Left cardiac atrium (tissue), 4 donors: ENCODE data around the gene CFAP97D1. TPM values are rescaled to one million over a fixed set of nuclear protein-coding genes. Genes with fewer than 3 reads are reported as not detected.

Experiments
- ATAC-seq, 2 donors: fragments of 200-7000 bp; cut with Tn5 transposase; one replicate each; pipeline ENCODE4 v1.9.1; 2020; ENCODE audit warnings: mild to moderate bottlenecking in 2 of 2, moderate library complexity in 2 of 2
- DNase-seq: peaks from one replicate; pipeline ENCODE4 v3.0.0-alpha.2; 2020
- intact Hi-C, 2 donors: fragments of 100-400 bp; cut with DNase I; formaldehyde crosslinking; loops; one replicate each; pipeline versions ENCODE4 v1.14.1 to v1.15.1; 2022 to 2023
- long read RNA-seq: library from polyadenylated mRNA; unstranded; transcript quantifications from one replicate; pipeline ENCODE4 v2.0.0, GENCODE V29; 2021
- total RNA-seq, 2 donors: library from RNA; stranded (reverse); fragmentation: NEBNext Ultra II Directional; extraction: Animal tissue kit (Norgen Biotek cat#: 25700); gene quantifications; one replicate each; pipeline ENCODE4 v1.2.1, GENCODE V29; 2021
- donor health status: DM: no; HTN: yes; CAD: no.
- donor health status: DM: no; HTN: yes; CAD: no; lungs with severe emphysema.
- donor health status: DM: yes; HTN: yes; CAD: no.
- donor health status: Dilated cardiomyopathy.

Gene CFAP97D1
- not detected for total RNA-seq
- long read RNA-seq = 0 reads

DNA sequence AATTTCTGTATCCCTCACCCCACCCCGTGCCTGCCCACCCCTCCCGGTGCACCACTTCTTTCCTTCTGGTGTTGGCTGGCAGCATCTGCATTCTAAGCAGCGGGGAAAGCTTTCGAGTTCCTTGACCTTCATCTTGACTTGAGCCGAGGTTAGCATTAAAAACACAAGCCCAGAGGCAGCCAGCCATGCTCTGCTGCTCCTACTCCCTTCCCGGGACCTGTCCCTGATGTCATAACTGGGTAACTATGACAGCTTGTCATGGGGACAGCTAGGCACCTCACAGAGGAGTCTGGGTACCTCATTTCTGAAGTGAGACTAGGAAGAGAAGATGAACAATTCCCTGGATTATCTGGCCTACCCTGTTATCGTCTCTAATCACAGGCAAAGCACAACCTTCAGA lies at the start of gene CFAP97D1:
CFAP97D1 (plus strand) TSS at position 301 of the 400 bp plus-strand sequence; CDS start at position 329, 28 bp downstream.
- DNase-seq (no peak), ATAC-seq (no peak)
- intact Hi-C loops = no loop called here

DNA sequence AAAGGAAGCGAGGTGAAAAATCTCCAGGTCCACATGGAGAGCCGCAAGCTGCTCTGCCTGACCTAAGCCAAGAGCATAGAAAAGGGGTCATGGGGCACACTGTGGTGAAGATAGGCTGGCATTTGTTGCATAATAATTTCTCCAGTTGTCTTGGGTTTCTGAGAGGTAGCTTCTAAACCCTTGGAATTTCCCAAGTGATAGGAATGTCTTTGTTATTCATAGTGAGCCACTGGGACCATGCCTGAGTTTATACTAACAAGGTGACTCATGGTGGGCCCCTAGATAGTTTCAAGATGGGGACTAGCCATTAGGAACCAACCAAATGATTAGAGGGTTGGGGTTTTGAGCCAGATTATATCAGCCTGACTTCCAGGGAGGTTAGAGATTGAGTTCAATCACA lies 47.3 kb upstream of the CFAP97D1 start:
- intact Hi-C loops = no loop called here
- ATAC-seq = no peak

DNA sequence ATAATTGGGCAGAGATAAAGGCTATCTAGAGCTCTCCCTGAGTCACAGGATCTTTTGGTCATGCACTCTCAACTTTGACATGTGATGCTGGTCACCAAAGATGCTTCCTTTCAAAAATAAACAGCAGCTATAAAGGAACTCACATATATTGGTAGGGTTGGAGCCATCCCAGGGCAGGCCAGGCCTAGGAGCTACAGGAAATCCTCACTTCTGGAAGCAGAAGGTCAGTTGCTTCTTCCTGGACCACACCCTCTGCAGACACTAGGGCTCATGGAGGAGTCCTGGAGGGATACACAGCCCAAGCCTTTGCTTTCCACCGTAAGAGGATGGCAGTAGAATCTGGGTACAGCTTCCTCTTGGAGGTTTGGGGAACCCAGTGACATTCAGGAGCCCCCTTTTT lies 46.3 kb upstream of the CFAP97D1 start:
- intact Hi-C loops = no loop called here
- ATAC-seq (peak in 1 of 2 donors; percentile 21), DNase-seq (no peak)

More for the DNA sequence above, 47.3 kb upstream of the CFAP97D1 start:
- no peak for DNase-seq

DNA sequence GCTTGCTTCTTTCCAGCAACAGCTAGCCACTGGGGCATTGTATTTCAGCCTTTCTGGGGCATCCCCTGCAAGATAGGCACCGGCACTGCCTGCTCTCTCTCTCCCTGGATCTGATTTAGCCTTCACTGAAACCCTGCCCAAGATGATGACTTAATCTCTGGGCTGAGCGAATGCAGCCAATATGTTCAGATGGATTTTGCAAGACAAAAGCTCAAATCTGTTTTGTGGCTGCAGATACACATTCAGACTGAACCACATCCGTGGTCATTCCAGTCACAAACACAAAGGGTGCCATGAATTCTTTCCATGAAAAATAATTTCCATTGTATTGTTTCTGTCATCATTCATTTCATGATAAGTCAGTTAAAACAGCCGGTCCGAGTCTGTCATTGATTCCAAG lies 45.9 kb upstream of the CFAP97D1 start:
- intact Hi-C loops = no loop called here
- DNase-seq (no peak), ATAC-seq (peak; percentile 57 to 62)

DNA sequence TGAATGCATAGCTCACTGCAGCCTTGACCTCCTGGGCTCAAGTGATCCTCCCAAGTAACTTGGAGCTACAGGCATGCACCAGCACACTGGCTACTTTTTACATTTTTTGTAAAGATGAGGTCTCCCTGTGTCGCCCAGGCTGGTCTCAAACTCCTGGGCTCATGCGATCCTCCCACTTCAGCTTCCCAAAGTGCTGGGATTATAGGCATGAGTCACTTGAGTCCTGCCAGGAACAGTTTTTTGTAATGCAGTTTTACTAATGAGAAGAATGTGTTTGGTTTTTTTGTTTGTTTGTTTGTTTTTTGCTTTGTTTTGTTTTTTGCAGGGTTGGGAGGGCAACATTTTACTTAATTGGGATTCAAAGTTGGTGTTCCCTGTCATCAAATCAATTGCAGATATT lies 43.8 kb upstream of the CFAP97D1 start:
- DNase-seq (no peak), ATAC-seq (no peak)

DNA sequence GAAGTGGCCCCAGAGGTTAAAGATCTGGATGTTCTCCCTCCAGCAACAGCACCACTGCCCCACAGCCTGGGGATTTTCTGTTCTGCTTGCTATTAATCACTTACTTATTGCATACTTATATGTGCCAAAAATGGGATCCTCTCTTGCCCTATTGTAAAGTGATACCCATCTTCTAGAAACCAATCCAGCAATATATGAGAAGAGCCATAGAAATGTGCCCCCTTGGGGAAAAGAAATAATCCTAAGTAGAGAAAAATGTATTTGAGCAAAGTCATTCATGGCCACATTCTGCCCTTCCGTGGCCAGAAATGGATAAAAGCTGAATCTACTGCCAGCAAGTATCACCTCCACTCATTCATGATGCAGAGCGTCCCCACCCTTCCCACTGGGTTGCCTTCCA lies 42.5 kb upstream of the CFAP97D1 start:
- no peak for ATAC-seq
- no peak for DNase-seq
- intact Hi-C loops = no loop called here

More for the DNA sequence above, 43.8 kb upstream of the CFAP97D1 start:
- intact Hi-C loops = no loop called here

DNA sequence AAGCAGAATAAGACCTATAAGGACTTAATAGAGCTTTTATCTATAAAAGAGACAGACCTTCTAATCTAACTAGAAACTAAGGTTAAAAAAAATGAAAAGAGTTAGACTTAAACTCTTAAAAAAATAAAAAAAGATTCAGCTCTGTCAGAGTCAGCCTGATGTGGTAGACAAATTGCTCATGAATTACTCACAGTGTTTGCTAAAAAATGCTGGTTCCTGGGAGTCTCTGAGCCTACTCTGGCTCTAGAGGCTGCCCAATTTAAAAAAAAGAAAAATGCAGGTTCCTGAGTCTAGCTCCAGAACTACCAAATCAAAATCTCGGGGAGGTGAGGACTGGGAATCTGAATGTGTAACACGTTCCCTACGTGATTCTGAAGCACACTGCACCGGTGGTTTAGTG lies 39.7 kb upstream of the CFAP97D1 start:
- intact Hi-C loops = no loop called here
- ATAC-seq (no peak), DNase-seq (no peak)

DNA sequence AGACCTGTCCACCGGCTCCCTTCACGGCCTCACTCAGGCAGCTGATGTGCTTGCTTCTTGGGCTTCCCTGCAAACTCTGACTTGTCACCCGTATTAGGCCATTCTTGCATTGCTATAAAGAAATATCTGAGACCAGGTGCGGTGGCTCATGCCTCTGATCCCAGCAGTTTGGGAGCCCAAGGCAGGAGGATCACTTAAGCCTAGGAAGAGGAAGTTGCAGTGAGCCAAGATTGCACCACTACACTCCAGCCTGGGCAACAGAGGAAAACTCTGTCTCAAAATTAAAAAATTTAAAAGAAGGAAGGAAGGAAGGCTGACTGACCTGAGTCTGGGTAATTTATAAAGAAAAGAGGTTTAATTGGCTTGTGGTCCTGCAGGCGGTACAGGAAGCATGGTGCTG lies 38.6 kb upstream of the CFAP97D1 start:
- intact Hi-C loops = no loop called here
- DNase-seq = no peak
- ATAC-seq = no peak

DNA sequence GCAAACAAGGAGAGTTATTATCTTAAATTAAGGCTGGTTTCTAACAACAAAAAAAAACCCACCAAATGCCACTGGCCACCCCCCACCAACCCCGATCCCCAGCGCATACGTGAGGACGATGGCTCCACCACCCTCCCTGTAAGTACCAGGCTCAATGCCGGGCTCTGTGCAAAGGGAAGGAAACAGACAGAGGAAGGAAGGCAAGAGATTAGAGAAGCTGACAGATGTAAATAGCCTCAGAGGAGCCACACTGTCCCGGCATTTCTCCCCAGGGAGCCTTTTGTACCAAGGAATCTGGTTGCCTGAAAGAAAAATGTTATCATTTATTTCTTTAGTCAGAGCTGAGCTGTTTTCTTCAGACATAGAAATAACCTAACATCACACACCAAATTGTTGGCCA lies 34.7 kb upstream of the CFAP97D1 start:
- no peak for DNase-seq
- ATAC-seq = peak in 1 of 2 donors; percentile 53
- intact Hi-C loops = no loop called here

DNA sequence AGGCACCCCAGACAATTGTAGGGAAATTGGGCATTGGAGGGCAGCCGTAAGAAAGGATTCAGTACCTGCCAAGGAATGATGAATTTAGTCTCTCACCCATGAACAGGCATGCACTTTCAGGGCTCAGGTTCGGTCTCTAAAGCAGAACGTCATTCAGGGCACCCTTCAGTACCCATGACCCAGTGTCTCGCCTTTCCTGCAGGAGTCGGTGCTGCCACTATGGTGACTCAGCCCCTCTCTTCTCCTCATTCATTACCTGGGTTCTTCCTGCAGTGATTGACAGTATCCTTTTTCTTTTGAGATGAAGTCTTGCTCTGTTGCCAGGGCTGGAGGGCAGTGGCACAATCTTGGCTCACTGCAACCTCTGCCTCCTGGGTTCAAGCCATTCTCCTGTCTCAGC lies 30.1 kb upstream of the CFAP97D1 start:
- DNase-seq (no peak), ATAC-seq (no peak)
- intact Hi-C loops = no loop called here

DNA sequence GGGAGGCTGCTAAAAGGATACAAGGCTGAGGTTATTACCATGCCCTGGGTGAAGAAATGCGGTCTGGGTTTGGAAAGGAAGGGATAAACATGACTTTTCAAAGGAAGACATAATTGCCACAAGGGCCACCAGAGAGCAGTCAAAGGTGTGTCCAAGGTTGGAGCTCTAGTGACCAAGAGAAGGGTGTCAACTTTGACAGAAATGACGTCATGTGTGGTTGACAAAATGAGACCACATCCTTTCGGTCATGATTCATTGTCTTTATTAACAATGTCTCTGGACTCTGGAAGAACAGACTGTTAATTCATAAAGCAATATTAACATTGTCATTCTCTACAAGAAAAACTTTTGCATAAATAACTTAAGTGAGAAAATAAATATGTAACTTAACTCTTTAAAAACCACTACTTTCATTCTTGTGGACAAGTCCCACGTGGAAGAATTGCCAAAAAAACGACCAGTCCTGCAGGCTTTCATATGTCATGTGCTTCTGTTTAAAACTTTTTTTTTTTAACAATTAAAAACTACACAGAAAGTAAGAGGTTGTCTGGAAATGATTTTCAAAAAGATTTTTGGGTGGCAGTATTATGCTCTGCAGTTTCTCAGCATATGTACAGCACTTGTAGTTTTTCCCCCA lies 26.6 kb upstream of the CFAP97D1 start:
- no peak for DNase-seq

DNA sequence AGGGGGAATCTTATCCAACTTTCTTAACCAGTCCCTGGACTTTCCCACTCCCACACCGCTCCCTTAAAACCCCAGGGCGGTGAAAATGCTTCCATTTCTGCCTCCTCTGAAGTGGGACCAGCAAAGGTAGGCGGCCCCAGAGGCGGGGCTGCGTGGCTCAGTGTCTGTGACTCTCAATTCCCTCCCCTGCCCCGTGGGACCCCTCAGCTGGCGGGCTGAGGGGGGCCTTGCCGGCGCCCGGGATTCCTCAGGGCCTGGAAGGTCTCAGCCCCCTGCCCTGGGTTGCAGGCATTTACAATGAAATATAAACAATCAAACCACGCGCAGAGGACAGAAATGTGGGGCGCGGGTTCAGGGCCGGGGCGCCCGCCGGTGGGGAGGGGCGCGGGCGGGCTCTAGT lies 25.3 kb upstream of the CFAP97D1 start:
- DNase-seq (no peak), ATAC-seq (no peak)
- intact Hi-C loops = no loop called here

More for the DNA sequence above, 26.6 kb upstream of the CFAP97D1 start:
- intact Hi-C loops = no loop called here
- ATAC-seq = no peak

DNA sequence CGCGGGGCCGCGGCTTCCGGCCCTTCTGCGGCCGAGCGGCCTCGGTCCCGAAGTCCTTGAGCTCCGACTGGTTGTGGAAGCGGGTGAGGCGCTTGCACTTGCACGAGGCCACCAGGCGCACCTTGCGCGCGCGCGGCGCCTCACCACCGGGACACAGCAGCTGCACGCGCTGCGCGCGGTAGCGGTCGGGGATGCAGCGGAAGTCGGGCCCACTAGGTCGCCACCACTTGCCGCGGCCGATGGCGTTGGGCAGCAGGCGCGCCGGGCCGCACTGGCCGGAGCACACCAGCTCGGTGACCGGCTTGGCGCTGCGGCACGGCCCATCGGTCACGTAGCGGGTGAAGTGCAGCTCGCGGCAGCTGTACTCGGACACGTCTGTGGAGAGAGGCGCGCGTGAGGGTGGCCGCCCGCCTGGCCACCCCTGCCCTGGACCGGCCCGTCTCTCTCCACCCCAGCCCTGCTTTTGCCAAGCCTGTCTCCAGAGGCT lies 24.8 kb upstream of the CFAP97D1 start:
- DNase-seq (no peak), ATAC-seq (peak; percentile 42 to 45)
- intact Hi-C loops = no loop called here

DNA sequence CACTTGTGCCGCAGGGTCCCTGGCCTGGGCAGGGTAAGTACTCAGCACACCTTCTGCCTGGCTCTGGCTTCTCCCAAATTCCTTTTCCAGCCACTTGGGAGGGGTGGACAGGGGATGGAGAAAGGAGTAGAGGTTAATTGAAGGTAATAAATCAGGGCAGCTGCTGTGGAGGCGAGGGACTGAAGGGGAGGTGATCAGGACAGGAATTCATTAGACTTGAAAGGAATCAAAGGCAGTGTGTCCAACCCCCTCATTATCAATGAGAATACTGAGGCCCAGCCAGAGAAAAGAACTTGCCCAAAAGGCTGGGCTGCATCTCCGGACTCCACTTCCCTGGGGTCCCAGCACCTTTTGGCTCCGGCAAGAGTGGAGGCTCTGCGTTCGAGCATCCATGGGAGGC lies 24.0 kb upstream of the CFAP97D1 start:
- DNase-seq (no peak), ATAC-seq (no peak)
- intact Hi-C loops = no loop called here

DNA sequence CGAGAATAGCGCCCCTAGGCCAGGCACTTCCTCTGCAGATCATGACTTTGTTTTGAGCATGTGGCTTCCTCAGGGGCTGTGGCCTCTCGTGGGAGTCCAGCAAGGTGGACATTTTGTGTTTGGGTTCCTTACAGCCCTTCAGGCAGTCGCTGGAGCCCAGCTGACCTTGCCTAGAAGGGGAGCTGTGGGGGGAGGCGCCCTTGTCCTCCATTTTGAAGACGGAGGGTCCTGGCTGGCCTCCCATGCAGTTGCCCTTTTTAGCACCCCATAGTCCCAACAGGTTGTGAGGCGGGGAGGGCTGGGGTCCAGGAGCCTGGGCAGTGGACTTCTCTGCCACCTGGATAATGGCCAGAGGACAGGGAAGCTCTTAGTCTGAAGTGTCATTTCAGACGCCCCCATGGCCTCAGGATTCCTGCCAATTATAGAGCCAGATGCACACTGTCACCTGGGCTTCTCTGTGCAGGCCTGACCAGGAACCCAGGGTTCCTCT lies 23.0 kb upstream of the CFAP97D1 start:
- intact Hi-C loops = no loop called here
- DNase-seq (no peak), ATAC-seq (no peak)

DNA sequence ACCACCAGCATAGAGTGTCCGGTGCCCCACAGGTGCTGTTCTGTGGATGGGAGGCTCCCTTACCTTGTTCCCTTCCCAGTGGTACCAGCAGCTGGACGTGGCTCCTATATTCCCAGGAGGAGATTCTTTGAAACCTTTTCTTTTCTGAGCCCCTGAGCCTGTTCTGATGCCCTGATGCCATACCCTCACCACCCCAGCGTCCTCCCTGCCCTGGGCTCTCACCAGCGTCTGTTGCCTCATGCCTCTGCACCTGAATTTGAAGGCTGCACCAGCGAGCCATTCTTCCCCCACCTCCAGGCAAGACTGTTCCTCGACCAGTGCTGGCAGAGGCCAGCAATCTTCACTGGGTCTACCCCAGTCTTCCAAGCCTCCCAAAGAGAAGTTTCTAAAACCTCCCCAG lies 22.1 kb upstream of the CFAP97D1 start:
- no peak for ATAC-seq
- no peak for DNase-seq
- intact Hi-C loops = loop anchor here in 1 of 2 donors (2.0 kb wide), 1 partner anchor 63 kb away; no protein-coding TSS in a partner anchor

DNA sequence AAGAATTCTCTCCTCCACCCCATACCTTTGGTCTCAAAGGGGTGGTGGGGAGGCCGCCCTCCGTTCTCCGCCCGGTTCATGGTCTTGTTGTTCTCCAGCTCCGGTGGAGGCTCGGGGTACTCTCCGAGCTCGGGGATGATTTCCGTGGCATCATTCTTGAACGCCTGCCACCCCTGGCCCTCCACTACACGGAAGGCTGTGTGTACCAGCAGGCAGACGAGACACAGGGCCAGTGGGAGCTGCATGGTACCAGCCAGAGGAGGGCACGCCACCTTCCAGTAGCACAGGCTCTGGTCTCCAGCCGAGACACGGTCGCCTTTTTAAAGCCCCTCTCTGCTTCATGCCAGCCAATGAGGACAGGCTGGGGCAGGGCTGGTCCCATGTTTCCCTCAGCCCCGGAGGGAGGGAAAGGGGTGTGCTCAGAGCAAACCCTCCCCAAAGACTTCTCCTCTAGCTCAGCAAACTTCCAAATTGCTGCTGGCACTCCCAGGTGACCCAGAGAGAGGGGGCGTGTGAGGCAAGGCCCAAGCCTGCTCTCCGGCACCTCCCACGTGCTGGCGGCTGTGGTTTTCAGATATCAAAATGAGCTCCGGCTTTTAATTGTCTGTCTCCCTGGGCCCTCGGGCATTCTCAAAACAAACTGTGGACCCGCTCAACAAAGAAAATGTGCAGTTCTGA lies 21.6 kb upstream of the CFAP97D1 start, which contains the start of gene SOST:
SOST (minus strand) TSS at position 295 of the 678 bp plus-strand sequence; CDS start at position 245, 50 bp downstream.
- ATAC-seq (no peak), DNase-seq (no peak)
- intact Hi-C loops = loop anchor here in 1 of 2 donors (2.0 kb wide), 1 partner anchor 64 kb away; no protein-coding TSS in a partner anchor

DNA sequence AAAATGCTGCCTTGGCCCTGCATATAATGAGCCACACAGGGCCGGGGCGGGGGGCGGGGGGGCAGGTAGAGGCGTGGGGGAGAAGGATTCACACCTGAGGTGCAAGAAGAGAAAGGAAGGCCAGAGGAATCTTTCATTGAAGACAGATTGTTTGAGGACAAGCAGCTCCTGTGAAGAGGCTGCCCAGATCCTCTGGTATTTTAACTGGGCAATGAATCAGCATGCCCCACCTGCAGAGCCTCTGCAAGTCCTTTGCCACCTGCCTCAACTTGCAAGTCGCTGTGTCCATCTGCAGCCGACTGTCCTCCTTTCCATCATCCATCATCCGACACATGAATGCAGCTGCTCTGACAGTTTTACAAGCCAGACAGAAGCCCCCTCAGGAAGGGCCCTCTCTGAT lies 20.4 kb upstream of the CFAP97D1 start:
- intact Hi-C loops = loop anchor here (1.0 to 10.0 kb wide), 3 partner anchors 65 to 185 kb away; no protein-coding TSS in a partner anchor
- ATAC-seq (no peak), DNase-seq (no peak)

DNA sequence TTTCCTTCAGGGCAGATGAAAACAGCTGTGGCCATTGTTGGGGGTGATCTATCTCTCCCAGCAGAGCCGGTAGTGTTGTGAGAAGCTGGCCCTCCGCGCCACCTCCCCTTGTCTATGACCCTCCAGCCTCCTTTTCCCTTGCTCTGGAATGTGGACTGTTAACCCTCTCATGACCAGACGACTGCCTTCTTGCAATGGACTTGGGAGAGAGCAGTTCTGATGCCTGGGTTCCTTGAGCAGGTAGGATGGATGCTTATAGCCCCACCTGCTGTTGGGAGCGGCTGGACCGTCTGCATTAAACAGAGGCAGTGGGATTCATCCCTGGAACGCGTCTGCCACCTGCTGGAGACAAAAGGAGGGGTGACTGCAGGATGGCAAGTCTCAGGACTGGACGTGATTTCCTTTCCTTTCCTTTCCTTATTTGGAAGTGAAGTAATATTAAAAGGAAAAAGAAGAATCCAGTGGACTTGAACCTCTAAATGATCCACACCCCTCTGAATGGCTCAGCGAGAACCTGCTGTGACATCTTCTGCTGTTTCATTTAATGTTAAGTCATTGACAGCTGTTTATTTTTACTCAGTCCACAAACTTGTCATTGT lies 19.9 kb upstream of the CFAP97D1 start:
- ATAC-seq = peak; percentile 91 to 94
- intact Hi-C loops = loop anchor here in 1 of 2 donors (1.0 to 10.0 kb wide), 2 partner anchors 66 to 186 kb away; no protein-coding TSS in a partner anchor

More for the DNA sequence above, 19.9 kb upstream of the CFAP97D1 start:
- peak; percentile 93 for DNase-seq
